Endodermal cell (in vitro differentiated cells): ENCODE data around the gene CABLES2. TPM values are rescaled to one million over a fixed set of nuclear protein-coding genes. Genes with fewer than 3 reads are reported as not detected.

Source experiments
- DNase-seq: peaks from one replicate; pipeline ENCODE4 v3.0.0-alpha.2; 2017
- H3K27ac ChIP-seq: 2 replicates; pipeline ENCODE4 v1.5.1; 2013; ENCODE audit warnings: mild to moderate bottlenecking, low read depth, low read length, moderate library complexity
- H3K27me3 ChIP-seq: 2 replicates; pipeline ENCODE4 v1.6.1; 2013; ENCODE audit warnings: mild to moderate bottlenecking, low read length, moderate library complexity; ENCODE audit not compliant: insufficient read depth, control insufficient read depth, poor library complexity, severe bottlenecking
- H3K36me3 ChIP-seq: 2 replicates; pipeline ENCODE4 v1.7.0; 2013; ENCODE audit warnings: mild to moderate bottlenecking, low read length, moderate library complexity; ENCODE audit not compliant: control insufficient read depth, insufficient read depth
- H3K4me1 ChIP-seq: one replicate; pipeline ENCODE4 v1.7.0; 2013; ENCODE audit warnings: low read length; ENCODE audit not compliant: control insufficient read depth, insufficient read depth
- H3K4me3 ChIP-seq: 2 replicates; pipeline ENCODE4 v1.5.1; 2013; ENCODE audit warnings: mild to moderate bottlenecking, low read length, moderate library complexity
- H3K9ac ChIP-seq: 2 replicates; pipeline ENCODE4 v1.6.1; 2013; ENCODE audit warnings: mild to moderate bottlenecking, low read length, moderate library complexity; ENCODE audit not compliant: poor library complexity, severe bottlenecking; ENCODE audit errors: extremely low read depth
- H3K9me3 ChIP-seq: 2 replicates; pipeline ENCODE4 v1.6.1; 2013; ENCODE audit warnings: mild to moderate bottlenecking, low read length, moderate library complexity; ENCODE audit not compliant: control insufficient read depth
- H3K27ac Mint-ChIP-seq: 2 replicates; pipeline ENCODE4 v1.8.0; 2020; ENCODE audit warnings: mixed read lengths
- H3K27me3 Mint-ChIP-seq: 2 replicates; pipeline ENCODE4 v1.8.0; 2021; ENCODE audit warnings: mild to moderate bottlenecking, mixed read lengths; ENCODE audit not compliant: insufficient read depth
- H3K36me3 Mint-ChIP-seq: 2 replicates; pipeline ENCODE4 v1.8.0; 2020; ENCODE audit warnings: low read depth, mixed read lengths
- H3K4me1 Mint-ChIP-seq: 2 replicates; pipeline ENCODE4 v1.8.0; 2020; ENCODE audit warnings: mixed read lengths
- H3K4me3 Mint-ChIP-seq: 2 replicates; pipeline ENCODE4 v1.8.0; 2020; ENCODE audit warnings: mild to moderate bottlenecking, moderate library complexity, mixed read lengths
- H3K9me3 Mint-ChIP-seq: 2 replicates; pipeline ENCODE4 v1.8.0; 2020; ENCODE audit warnings: mild to moderate bottlenecking, mixed read lengths
- WGBS, 2 experiments: methylation state at CpG; one replicate each; pipeline versions ENCODE4 v1.1.5 to v1.1.7; 2013; ENCODE audit warnings: missing lambda C conversion rate in 2 of 2, mixed read lengths in 1 of 2; ENCODE audit not compliant: insufficient coverage in 1 of 2, insufficient read length in 1 of 2; 5-methylcytosine and 5-hydroxymethylcytosine counted together
- total RNA-seq, 2 donors: library from RNA; stranded (reverse); fragmentation: NEBNext Ultra II Directional in 1 of 2; extraction: Animal tissue kit (Norgen Biotek cat#: 25700) in 1 of 2; gene quantifications; 2 replicates in 1 of 2; 3 replicates in 1 of 2; pipeline ENCODE4 v1.2.1, GENCODE V29; 2021
- TF ChIP-seq, protein P1 (sequence below): fragments of 200-600 bp; sonication (generic); conservative IDR thresholded peaks from 2 replicates; pipeline ENCODE4 v1.5.0; 2021; ENCODE audit warnings: antibody characterized with exemption, mild to moderate bottlenecking

The CABLES2 gene
- total RNA-seq, 2 donors from 2014 or later: 10.4 to 15.6 TPM

DNA sequence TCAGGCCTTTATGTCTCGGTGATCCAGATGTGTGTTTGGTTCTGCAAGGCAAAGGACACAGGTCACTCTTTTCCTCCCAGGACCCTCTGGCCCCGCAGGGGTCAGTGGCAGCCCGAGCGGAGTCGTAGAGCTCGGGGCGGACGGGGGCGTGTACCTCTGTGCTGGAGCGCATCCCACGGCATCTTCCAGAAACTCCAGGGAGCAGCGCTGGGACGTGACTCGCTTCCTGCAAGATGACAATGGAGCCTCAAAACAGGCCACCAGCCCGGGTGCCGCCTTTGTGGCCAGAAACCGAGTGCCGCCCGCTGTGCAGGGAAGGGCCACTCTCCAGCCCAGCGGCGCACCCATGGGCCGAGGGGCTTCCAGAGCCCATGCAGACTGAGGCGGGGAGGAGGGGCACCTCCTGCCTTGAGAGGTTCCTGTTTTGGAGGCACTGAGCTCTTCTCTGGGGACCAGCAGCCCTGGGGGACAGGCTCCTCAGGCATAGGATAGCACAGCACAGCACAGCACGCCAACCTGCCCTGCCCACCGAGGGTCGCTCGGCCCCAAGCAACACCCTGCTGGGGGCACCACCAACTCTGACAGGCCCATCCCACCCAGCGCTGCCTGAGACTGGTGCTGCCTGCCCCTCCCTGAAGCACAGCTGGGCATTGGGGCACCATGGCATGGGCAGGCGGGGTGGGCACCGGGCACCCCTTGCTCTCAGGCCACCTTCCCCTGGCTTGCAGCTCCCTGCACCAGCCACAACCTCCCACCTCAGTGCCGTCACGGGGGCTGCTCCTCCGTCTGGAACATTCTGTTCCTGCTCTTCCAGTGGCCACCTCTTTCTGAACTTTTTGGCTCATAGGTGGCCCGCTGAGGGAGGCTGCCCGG lies 10.5 kb downstream of the CABLES2 start:
- Mint-ChIP-seq H3K4me3 (no peak overlapping the region), H3K4me1 (no peaks in the 10 kb centered on the region)
- WGBS, 2 experiments: 90 to 93% methylated on average over 29 to 35 of the region's 35 CpGs

DNA sequence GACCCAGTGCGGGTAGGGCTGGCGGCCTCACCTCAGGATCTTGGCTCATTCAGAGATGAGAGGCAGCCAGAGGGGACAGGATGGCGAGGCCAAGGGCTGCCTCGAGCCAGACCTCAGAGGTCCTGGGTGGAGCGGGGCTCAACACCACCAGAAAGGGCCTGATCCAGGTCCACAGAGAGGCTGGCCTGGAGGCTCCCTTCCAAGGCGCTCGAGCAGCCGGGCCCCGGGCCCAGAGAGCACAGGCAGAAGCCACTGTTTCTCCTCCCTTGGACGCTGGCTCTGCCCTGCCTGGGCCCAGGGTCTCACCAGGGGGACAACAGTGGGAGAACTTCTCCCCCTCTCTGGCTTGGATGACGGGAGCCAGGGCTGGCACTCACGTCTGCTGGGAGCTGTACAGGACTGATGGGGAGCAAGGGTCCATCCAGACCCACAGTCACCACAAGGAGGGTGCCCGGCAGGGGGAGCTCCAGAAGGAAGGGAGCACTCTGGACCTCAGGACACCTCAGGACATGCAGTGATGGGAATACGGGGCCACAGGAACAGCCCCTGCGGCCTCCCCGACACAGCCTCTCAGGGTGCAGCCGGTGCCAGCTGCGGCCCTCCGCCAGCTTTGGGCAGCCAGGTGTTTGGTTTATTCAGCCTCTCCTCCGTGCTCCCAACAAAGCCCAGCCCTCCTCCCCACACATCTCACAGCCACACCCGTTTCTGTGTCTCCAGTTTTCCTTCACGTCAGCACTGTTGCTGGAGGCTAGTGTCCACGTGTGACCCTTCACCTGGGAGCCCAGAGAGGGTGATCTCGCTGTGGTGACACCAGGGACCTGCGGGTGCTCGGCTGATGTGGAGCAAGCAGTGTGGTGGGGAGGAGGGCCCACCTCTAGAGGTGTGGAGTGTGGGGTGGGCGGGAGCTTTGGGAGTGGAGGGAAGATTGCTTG lies 11.5 kb downstream of the CABLES2 start:
- Mint-ChIP-seq H3K36me3 (peaks cover 2% of the 10 kb centered on the region), H3K27me3 (no peaks in the 10 kb centered on the region), H3K27ac (no peak overlapping the region), H3K4me3 (no peak overlapping the region), H3K4me1 (no peaks in the 10 kb centered on the region), H3K9me3 (no peaks in the 10 kb centered on the region)
- H3K27me3 ChIP-seq: no peaks in the 10 kb centered on the region
- H3K4me1 ChIP-seq: no peaks in the 10 kb centered on the region
- H3K9me3 ChIP-seq: no peaks in the 10 kb centered on the region
- TF ChIP-seq, protein P1, sequence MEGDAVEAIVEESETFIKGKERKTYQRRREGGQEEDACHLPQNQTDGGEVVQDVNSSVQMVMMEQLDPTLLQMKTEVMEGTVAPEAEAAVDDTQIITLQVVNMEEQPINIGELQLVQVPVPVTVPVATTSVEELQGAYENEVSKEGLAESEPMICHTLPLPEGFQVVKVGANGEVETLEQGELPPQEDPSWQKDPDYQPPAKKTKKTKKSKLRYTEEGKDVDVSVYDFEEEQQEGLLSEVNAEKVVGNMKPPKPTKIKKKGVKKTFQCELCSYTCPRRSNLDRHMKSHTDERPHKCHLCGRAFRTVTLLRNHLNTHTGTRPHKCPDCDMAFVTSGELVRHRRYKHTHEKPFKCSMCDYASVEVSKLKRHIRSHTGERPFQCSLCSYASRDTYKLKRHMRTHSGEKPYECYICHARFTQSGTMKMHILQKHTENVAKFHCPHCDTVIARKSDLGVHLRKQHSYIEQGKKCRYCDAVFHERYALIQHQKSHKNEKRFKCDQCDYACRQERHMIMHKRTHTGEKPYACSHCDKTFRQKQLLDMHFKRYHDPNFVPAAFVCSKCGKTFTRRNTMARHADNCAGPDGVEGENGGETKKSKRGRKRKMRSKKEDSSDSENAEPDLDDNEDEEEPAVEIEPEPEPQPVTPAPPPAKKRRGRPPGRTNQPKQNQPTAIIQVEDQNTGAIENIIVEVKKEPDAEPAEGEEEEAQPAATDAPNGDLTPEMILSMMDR: peak; percentile 29
- peaks cover under 1% of the 10 kb centered on the region for H3K36me3 ChIP-seq
- 93 to 96% methylated on average over 17 to 27 of the region's 27 CpGs for WGBS, 2 experiments
- H3K4me3 ChIP-seq: no peak overlapping the region
- no peak overlapping the region for H3K9ac ChIP-seq
- DNase-seq: no peak
- H3K27ac ChIP-seq: no peak overlapping the region

More for the DNA sequence above, 10.5 kb downstream of the CABLES2 start:
- H3K9me3 ChIP-seq: no peaks in the 10 kb centered on the region
- no peak overlapping the region for H3K27ac Mint-ChIP-seq
- no peaks in the 10 kb centered on the region for H3K27me3 Mint-ChIP-seq
- DNase-seq: no peak
- no peaks in the 10 kb centered on the region for H3K4me1 ChIP-seq
- no peak overlapping the region for H3K4me3 ChIP-seq
- H3K36me3 Mint-ChIP-seq: peaks cover 7% of the 10 kb centered on the region
- TF ChIP-seq, protein P1: no peak
- H3K9ac ChIP-seq: no peak overlapping the region
- H3K36me3 ChIP-seq: no peaks in the 10 kb centered on the region
- no peaks in the 10 kb centered on the region for H3K9me3 Mint-ChIP-seq
- H3K27ac ChIP-seq: no peak overlapping the region
- no peaks in the 10 kb centered on the region for H3K27me3 ChIP-seq
